ENCODE measurements around the gene LCMT1.

DNA sequence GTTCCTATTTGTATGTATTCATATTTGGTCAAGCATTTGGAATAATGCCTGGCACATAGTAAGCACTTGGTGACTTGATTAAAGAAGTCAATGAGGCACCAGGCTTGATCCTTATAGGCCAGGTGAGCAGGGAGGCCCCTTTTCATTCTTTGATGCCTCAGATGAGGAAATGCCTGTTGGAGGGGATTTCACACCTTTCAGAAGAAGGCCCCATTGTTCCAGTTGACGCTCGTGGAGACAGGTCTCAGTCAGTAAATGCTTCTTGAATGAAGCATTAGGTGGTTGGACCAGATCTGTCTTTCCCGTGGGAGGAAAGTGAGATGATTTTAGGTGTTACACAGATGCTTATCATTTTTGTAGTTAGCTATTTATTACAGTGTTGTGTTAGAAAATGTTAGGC, 13.0 kb downstream of the LCMT1 start:
- TF ChIP-seq CTCF (IDR thresholded peaks at IDR 0.05; ENCODE audit: low read depth, low read length) (no peak), EZH2phosphoT487 (IDR thresholded peaks at IDR 0.05; ENCODE audit: low read depth) (no peak)

Data from OCI-LY3 (cell line).